HG03378 (cell line): ENCODE measurements around the gene CACNA1B.
"Not testable (repeated sequence)": the region's sequence is repeated elsewhere in the genome, so short reads cannot be mapped to it uniquely, and the experiment has no call there.

Source experiments
- ATAC-seq: cut with Tn5 transposase; IDR thresholded peaks from one replicate; pipeline ENCODE4 v1.9.1; 2021; ENCODE audit warnings: mild to moderate bottlenecking, moderate library complexity; ENCODE audit not compliant: unreplicated experiment

The CACNA1B gene

DNA sequence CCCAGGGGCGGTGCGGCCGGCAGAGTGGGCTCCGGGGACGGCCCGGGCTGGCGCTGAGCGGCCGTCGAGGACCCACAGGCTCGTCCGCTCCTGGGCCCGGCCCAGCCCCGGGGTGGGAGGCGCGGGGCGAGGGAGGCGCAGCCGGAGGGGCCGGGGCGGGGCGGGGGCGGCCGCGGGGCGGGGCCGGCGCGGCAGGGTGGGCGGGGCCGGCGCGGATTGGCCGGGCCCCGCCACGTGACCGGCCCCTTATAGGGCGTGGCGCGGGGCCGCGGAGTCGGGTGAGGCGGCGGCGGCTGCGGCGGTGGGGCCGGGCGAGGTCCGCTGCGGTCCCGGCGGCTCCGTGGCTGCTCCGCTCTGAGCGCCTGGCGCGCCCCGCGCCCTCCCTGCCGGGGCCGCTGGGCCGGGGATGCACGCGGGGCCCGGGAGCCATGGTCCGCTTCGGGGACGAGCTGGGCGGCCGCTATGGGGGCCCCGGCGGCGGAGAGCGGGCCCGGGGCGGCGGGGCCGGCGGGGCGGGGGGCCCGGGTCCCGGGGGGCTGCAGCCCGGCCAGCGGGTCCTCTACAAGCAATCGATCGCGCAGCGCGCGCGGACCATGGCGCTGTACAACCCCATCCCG lies at the start of gene CACNA1B:
TSS of gene CACNA1B (plus strand) at position 277 of the 617 bp plus-strand sequence. CDS start at position 429, 152 bp downstream.
- not testable (repeated sequence) for ATAC-seq

DNA sequence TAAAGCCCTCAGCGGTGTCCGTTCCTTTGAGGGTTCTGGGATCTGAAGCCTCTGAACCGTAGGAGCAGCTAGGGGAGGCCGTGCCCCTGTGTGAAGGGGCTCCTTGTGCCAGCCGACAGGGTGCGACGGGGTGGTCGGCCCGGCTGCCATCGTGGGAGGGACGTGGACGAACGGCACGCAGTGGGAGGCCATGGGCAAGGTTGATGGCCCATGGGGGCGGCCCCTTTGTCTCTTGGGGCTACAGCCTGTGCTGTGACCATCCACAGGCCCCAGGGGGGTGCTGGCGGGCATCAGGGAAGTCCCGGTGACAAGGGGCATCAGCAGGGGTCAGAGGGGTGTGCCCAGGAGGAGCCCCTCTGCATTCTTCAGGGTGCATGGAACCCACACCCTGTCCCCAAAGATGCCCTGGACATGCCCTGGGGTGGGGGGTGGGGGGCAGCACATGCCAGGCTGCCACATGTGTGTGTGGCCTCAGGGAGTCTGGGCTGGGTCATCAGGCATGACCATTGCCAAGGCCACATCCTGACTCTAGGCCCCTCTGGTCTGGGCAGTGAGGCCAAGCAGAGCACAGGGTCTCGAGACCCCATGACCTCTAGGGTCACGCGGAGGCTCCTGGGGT lies 49.6 kb upstream of the CACNA1B start:
- no peak for ATAC-seq

DNA sequence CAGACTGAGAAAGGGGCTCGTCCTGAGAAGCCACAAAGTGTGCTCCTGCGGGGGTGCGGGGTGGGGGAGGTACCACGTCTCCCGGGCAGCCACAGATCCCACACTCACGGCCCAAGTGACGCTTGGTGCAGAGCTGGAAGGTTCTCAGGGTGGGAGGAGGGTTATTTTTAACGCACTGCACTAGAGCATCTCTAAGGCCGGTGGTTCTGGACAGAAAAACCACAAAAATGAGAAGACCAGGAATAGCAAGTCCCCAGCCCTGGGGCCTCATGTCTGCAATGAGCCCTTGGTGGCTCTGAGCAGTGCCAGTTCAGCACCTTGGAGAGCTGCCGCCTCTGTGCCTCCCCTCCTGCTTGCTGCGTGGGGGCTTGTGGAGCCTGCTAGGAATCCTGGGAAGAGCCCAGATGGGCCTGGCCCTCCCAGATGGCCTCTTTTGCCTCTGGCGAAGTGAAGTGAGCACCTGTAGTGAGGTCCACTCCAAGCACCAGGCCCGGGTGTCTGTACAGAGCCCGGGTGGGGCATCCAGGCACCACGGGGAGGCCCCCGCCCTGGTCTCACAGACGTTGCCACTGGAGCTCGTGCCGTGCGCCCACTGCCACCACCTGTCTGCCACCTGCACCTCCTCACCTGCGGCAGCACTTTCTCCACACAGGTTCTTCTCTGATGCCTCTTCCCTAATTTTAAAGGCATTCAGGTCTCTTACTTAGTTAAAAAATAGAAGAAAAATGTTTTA lies 48.9 kb upstream of the CACNA1B start:
- no peak for ATAC-seq

DNA sequence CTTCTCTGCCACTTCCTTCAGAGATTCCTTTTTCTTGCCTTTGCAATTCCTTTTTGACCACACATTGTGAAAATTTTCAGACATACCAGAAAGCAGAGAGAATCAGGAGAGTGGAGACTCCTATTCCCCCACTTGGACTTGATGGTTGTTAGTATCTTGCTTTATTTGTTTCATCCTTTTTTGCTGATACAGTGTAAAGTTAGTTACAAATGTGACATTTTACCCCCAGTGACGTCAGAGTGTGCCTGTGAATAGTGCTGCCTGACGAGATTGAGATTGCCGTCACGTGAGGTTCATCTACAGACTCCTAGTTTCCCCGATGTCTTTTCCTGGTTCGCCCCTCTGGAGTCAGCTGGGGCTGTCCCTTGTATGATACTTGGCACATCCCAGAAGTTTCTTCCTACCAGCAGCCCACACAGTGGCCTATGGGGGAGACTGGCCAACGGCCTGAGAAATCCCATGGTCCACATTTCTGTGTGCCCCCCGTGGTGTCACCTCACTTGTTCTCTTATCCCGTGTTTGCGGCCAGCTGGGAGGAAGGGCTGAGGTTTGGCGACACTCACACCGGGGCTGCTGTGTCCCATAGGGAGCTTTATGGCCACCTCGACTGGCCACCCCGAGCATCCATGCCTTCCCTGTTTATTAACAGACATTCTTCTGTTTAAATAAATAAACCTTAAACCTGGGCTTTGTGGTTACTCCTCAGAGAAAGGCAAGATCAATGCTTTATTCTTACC lies 48.2 kb upstream of the CACNA1B start:
- no peak for ATAC-seq

DNA sequence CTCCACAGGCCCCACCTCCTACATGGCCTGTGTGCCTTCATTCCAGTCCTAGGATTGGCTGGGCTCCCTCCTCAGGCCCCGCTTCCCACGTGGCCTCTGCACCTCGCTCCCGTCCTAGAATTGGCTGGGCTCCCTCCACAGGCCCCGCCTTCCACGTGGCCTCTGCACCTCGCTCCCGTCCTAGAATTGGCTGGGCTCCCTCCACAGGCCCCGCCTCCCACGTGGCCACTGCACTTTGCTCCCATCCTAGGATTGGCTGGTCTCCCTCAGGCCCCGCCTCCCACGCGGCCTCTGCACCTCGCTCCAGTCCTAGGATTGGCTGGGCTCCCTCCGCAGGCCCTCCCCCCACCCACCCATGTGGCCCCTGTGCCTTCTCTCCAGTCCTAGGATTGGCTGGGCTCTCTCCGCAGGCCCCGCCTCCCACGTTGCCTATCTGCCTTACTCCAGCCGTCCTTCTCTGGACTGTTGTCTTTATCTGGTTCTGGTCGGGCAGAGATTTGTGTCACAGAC lies 45.3 kb upstream of the CACNA1B start:
- ATAC-seq = no peak

DNA sequence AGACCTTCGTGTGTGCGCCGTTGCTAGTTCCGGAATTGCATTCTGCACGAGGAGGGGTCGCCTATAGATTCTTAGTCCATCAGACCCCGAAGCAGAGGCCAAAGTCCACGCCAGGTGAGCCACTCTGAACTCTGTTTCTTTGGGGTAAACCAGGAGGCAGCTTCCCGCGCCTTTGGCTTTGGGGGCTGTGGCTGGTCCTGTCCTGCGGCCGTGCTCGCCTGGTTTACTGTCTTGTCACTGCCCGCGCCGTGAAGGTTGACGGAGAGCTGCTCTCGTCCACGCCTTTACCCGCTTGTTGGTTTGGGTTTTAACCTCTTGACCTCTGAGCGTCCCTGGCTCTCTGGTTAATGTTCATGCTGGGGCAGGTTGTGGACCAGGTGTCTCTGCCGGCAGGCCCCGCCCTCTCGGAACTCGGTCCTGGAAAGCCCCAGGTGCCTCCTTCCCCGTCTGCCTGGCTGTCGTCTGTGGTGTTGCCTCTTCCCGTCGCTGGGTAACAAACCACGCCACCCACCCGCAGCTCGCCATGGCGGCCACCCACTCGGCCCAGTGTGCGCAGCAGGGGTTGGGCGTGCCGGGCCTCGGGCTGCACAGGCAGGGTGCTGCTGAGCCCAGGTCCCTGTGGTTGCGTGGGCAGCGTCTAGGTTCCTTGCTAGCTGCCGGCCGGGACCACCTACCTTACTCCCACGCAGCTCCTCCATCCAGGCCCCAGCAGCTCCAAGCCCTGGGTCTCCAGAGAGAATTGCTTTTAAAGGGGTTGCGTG lies 44.6 kb upstream of the CACNA1B start:
- no peak for ATAC-seq

DNA sequence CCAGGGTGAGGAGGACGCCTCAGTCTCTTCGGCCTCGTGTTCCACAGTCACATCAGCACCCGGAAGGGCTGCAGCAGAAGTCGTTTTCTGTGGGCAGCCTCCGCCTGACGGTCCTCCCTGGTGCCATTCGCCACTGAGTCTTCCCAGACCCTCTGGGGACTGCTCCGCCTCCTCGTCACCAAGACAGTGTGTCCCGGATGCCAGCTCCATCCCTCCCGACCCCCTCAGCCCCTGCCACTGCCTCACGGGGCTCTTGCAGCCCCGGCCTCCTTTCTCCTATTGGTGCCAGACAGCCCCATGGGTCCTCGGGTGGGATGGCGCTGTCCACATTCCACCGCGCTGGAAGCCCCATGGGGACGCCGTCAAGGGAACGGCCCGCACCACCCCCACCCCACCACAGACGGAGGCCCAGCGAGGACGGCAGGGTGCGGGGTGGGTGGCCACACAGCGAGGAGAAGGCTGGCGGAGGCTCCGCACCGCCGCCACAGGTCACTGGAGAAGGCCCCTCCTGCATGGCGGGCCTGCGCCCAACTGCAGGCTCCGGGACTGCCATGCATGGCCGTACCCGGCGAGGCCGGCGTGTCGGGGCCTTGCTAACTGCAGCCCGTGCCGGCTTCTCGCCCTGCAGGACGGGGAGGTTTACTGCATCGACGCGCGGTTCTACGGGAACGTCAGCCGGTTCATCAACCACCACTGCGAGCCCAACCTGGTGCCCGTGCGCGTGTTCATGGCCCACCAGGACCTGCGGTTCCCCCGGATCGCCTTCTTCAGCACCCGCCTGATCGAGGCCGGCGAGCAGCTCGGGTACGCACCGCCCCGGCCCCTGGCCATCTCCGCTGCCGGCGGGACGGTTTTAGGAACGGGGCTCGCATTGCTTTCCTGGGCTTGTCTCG lies 43.6 kb upstream of the CACNA1B start:
- ATAC-seq = no peak

DNA sequence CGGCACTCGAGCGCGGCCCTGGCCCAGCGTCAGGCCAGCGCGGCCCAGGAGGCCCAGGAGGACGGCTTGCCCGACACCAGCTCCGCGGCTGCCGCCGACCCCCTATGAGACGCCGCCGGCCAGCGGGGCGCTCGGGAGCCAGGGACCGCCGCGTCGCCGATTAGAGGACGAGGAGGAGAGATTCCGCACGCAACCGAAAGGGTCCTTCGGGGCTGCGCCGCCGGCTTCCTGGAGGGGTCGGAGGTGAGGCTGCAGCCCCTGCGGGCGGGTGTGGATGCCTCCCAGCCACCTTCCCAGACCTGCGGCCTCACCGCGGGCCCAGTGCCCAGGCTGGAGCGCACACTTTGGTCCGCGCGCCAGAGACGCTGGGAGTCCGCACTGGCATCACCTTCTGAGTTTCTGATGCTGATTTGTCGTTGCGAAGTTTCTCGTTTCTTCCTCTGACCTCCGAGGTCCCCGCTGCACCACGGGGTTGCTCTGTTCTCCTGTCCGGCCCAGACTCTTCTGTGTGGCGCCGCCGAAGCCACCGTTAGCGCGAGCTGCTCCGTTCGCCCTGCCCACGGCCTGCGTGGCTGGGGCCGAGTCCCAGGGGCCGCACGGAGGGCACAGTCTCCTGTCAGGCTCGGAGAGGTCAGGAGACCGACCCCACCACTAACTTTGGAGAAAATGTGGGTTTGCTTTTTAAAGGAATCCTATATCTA lies 42.6 kb upstream of the CACNA1B start:
- ATAC-seq = no peak

DNA sequence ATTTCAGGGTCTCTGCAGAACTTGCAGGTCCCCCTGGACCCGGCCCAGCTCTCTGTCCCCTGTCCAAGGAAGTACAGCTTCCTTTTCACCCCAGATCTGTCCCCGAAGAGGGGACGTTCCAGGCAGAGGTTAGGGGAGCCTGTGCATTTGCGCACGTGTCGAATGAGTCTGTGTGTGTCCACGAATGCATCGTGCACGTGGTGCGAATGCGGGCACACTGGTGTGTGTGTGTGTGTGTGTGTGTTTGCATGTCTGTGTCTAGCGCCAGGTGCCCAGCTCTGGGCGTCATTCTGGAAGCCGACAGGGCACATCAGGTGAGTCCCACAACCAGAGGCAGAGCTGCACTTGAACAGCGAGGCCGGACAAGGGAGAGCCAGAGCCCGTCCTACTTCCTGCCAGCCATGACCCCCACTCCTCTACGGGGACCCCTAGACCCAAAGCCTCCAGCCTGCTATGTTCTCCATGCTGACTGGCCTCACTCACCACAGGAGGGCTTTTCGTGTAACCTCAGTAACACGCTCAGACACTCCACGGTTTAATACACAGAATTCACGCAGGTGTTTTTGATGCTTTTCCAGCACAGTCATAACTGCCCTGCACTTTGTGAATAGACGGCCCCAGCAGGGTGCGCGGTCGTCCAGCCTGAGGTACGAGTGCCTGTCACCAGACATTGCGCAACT lies 41.3 kb upstream of the CACNA1B start:
- no peak for ATAC-seq

DNA sequence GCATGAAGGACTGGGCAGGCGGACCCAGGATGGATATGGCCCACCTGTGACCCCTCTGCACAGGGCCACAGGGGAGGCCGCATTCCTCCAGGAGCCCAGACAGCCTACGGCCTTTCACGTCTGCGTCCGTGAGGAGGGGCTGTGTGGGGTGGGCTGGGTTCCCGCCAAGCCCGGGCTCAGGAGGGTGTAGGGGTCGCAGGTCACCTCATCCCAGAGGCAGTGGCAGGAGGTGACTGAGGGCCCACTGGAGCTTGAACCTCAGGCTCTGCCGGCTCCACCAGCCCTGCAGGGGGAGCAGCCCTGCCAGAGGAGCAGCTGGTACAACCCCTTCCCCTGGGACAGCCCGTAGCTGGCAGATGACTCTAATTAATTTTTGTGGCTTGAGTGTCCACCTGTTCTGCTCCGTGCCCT lies 40.7 kb upstream of the CACNA1B start:
- ATAC-seq = no peak

DNA sequence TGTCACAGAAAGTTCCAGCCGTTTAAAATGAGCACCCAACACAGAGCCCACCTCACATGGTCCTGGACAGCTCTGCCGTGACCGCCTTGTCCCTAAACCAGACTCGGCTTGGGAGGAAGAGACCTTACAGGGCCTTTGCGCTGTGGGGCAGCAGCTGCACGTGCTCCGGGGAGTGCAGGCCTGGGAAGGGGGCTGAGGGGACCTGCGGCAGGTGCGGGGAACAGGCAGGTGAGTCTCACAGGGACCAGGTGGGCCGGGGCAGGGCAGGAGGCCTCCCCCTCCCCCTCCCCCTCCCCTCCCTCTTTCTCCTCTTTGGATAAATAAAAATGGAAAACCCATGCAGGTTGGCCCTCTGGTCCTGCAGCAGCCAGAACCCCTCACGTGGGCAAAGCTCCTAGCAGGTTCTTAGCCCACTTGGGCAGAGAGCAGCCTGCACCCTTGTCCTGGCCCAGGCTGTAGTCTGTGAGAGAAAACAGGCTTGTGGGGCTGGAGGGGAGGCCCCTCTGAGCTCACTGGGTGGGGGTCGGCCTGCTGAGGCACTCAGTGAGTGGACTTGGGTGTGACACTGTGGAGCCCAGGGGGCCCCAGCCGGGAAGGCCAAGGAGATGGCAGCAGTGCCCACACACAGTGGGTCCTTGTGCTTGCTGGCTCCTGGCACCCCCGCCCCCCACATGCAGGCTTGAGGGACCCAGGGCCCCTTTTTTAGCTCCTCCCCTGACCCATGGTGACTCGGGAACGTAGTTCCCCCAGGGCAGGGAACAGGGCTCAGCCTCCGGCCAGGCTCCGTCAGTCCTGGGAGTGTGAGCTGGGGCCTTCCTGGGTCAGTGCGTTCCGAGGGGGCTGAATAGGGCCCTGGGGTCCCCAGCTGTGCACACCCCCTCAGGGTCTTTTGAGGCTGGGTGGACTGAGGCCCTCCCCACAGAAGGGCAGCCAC lies 40.0 kb upstream of the CACNA1B start:
- ATAC-seq = no peak

DNA sequence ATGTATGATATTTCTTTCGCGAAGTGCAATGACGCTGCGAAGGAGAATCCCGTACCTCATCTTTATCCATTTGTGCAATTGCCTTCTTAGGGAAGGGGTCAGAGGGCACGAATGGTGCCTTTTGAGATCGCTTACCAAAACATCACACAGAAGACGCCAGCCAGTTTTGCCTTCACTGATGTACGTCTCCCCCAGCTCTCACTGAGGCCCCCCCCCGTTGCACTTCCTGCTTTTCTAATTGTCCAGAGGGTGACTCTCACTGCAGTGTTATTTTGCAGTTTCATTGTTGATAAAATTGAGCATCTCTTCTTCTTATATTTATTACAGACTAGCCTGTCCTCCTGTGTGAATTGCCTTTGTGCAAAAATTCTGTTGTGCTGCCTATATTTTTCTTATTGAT lies 39.0 kb upstream of the CACNA1B start:
- ATAC-seq = no peak

DNA sequence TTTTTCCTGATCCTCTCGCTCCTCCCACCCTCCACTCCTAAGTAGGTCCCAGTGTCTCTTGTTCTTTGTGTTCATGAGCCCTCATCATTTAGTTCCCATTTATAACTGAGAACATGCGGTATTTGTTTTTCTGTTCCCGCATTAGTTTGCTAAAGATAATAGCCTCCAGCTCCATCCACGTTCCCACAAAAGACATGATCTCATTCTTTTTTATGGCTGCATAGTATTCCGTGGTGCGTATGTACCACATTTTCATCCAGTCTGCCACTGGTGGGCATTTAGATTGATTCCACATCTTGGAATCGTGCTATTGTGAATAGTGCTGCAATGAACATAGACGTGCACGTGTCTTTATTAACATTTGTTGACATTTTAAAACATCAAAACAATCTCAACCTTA lies 34.2 kb upstream of the CACNA1B start:
- no peak for ATAC-seq

DNA sequence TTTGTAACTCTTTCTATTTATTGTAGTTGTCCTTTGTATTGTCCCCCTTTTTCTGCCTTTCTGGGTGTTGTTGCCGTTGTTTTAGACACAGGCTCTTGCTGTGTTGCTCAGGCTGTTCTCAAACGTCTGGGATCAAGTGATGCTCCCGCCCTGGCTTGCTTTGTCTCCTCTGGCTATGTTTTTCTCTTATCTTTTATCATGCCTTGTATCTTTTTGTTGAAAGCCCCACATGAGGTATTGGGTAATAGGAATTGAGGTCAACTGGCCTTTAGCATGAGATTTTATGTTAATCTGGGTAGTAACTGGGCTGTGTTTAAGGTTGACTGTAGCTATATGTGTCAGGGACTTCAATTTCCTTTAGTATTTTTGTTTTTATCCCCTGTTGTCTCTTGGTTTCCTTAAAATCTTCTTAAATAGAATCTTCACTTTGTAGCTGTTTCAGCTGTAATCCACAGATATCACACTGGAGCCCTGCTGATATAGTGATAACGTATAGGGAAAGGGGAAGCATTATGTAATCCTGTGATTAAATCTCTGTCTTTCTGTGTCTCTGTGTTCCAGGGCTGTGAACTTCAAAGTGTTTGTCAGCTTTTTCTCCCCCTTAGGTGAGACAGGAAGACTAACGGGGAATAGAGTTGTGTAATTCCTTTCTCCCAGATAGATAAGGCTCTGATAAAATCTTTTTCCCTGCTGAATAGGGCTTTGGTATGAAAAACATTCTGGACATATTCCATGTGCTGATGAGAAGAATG lies 25.9 kb upstream of the CACNA1B start:
- no peak for ATAC-seq

DNA sequence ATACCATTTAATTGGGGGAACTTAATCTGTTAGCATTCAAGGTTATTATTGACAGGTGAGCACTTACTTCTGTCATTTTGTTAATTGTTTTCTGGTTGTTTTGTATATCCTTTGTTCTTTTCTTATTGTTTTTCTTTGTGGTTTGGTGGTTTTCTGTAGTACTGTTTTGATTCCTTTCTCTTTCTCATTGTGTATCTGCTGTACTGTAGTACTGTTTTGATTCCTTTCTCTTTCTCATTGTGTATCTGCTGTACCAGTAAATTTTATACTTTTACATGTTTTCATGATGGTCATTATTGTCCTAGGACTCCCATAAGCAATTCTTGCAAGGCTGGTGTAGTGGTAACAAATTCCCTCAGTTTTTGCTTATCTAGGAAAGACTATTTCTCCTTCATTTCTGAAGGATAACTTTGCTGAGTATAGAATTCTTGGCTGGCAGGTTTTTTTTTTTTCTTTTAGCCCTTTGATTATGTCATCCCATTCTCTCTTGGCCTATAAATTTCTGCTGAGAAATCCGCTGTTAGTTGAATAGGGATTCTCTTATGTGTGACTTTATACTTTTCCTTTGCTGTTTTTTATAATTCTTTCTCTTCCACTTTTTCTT lies 24.1 kb upstream of the CACNA1B start:
- ATAC-seq = no peak

DNA sequence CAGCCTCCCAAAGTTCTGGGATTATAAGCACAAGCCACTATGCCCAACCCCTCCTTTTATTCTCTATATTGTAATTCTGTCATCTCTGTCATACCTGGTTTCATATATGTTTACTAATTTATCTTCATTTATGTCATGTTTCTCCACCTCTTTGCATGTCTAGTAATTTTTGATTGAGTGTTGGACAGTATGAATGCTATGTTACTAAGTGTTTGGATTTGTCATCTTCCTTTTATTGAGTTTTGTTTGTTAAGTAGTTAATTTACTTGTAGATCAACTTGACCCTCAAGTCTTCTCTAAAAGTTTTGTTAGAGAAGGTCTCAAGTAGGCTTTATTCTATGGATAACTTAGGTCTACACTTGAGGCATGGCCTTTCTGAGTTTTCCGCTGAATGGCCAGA lies 17.2 kb upstream of the CACNA1B start:
- ATAC-seq = no peak
